ENCODE data around the gene GABBR2.
A peak's percentile ranks its signal among the peaks of the same experiment; 100 is the strongest.

Gene GABBR2

DNA sequence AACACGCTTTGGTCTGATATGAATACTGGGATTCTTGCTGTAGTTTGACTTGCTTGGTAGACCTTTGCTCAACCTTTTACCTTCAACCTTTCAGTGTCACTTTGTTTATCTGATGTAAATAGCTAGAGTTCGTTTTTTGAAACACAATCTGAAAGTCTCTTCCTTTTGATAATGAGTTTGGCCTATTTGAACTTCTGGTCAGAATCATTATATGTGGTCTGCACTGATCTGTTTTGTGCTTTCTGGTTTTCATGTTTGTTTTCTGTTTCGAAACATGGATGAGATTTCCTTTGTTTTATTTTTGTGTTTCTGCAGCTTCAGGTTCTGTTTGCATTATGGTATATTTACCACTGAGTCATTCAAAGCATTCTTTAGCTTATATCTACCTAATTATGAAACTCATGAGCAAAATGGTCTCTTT lies 217.5 kb downstream of the GABBR2 start:
- ChIA-PET POLR2A (ENCODE audit: low non-redundant PET) (no interaction called here), CTCF (interaction anchor here (0.5 kb wide), 1 partner anchor 75 kb away, joined by 3 read pairs; no protein-coding TSS in a partner anchor)
- TF ChIP-seq, protein P1, sequence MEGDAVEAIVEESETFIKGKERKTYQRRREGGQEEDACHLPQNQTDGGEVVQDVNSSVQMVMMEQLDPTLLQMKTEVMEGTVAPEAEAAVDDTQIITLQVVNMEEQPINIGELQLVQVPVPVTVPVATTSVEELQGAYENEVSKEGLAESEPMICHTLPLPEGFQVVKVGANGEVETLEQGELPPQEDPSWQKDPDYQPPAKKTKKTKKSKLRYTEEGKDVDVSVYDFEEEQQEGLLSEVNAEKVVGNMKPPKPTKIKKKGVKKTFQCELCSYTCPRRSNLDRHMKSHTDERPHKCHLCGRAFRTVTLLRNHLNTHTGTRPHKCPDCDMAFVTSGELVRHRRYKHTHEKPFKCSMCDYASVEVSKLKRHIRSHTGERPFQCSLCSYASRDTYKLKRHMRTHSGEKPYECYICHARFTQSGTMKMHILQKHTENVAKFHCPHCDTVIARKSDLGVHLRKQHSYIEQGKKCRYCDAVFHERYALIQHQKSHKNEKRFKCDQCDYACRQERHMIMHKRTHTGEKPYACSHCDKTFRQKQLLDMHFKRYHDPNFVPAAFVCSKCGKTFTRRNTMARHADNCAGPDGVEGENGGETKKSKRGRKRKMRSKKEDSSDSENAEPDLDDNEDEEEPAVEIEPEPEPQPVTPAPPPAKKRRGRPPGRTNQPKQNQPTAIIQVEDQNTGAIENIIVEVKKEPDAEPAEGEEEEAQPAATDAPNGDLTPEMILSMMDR (conservative IDR thresholded peaks at IDR 0.05; ENCODE audit: low read depth), result no peak
- no peak overlapping the region for H3K27ac ChIP-seq
- DNase-seq (ENCODE audit: low spot score), result no peak

DNA sequence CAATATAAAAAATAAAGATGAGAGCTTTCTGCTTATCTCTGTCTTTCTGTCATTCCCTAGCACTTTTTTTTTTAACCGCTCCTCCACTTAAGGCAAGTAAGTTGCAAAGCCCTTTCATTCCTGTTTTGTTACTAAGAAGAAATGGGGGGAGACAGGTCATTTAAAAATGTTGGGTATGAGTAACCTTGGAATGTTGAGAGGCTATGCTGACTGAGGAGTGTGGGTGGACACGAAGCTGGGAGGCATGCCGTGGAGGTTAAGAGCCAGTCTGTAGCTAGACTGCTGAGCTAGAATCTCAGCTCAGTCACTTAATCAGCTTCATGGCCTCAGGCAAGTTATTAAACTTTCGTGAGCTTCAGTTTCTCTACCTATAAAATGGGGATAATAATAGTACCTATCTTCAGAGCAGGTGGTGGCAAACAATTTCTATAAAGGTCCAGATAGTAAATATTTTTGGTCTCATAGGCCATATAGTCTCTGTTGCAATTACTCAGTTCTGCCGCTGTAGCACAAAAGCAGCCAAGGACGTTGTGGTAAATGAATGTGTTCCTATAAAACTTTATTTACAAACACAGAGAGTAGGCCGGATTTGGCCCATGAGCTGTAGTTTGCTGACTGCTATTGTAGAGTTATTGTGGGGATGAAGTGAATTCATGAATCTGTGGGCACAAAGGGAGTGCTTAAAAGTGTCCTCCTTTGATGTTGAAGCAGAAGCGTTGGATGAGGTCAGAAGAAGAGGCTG lies 220.0 kb downstream of the GABBR2 start:
- no peak overlapping the region for H3K27ac ChIP-seq
- CTCF ChIA-PET, result interaction anchor here (0.5 to 1.0 kb wide), 5 partner anchors 126 to 394 kb away, joined by 3 to 4 read pairs (median 3); no protein-coding TSS in a partner anchor
- POLR2A ChIA-PET (ENCODE audit: low non-redundant PET), result no interaction called here
- TF ChIP-seq, protein P1 (conservative IDR thresholded peaks at IDR 0.05; ENCODE audit: low read depth), result no peak
- peak; percentile 96 for DNase-seq (ENCODE audit: low spot score)

DNA sequence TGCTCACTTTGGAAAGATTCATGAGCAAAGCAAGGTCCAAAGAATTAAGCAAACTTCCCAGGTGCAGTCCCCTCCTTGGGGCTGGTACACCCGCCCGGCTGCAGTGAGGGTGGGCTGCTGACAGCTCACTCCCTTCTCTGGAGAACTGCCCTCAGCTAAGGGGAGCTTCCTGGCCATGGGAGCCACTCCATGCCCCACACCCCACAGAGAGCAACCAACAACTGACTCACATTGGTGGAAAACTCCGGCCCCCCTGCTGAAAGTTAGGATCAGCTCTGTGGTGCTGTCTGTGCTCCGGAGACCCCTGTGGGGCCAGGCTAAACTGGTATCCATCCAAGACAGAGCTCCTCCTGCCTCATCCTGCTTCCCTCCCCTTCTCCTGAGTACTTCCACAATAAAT lies 223.0 kb downstream of the GABBR2 start:
- ChIA-PET CTCF (interaction anchor here (0.6 kb wide), 2 partner anchors 56 to 135 kb away, joined by 3 to 4 read pairs; no protein-coding TSS in a partner anchor), POLR2A (ENCODE audit: low non-redundant PET) (no interaction called here)
- no peak for DNase-seq (ENCODE audit: low spot score)
- TF ChIP-seq, protein P1 (conservative IDR thresholded peaks at IDR 0.05; ENCODE audit: low read depth), result no peak
- H3K27ac ChIP-seq, result no peak overlapping the region

DNA sequence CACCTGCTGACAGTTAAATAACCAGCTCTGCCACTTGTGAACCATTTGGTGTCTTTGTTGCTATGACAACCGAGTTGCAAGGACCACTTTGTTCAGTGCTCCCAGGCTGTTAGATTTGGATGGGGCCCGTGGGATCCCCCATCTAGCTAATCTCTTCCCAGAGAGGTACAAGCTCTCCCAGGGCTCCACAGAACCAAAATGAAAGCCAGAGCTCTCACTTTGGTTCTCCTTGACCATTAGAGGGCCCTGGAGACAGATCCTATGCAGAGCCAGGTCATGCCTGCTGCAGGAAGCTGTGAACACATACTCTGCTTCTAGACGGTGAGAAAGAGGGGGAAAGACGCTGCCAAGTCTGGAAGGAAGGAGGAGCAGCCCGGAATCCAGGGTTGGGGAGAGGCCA lies 224.6 kb downstream of the GABBR2 start:
- no peak overlapping the region for H3K27ac ChIP-seq
- no peak for DNase-seq (ENCODE audit: low spot score)
- ChIA-PET POLR2A (ENCODE audit: low non-redundant PET) (interaction anchor here (0.6 kb wide), 1 partner anchor 16 kb away, joined by 3 read pairs; no protein-coding TSS in a partner anchor), CTCF (interaction anchor here (0.7 kb wide), 1 partner anchor 53 kb away, joined by 8 read pairs; no protein-coding TSS in a partner anchor)
- TF ChIP-seq, protein P1 (conservative IDR thresholded peaks at IDR 0.05; ENCODE audit: low read depth), result no peak

DNA sequence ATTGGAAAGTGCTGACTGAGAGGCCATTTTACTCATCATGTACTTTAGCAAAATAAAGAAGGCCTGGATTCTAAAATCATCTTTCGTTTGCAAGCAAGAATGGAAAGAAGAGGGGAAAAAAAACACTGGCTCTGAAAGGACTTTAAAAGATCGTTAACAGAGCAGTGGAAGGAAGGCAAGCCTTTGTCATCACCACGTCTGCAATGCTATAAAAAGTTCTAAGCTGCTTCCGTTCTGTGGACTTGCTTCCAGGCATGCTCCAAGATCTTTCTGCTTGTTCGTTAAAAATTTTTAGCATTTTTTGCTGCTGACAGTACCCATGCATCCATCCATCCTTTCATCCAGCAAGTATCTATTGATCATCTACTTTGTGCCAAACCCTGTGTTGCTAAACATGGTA lies 226.5 kb downstream of the GABBR2 start:
- TF ChIP-seq, protein P1 (conservative IDR thresholded peaks at IDR 0.05; ENCODE audit: low read depth), result no peak
- POLR2A ChIA-PET (ENCODE audit: low non-redundant PET), result no interaction called here
- no peak for DNase-seq (ENCODE audit: low spot score)
- CTCF ChIA-PET, result interaction anchor here (0.6 kb wide), 1 partner anchor 11 kb away, joined by 3 read pairs; no protein-coding TSS in a partner anchor
- H3K27ac ChIP-seq, result no peak overlapping the region

DNA sequence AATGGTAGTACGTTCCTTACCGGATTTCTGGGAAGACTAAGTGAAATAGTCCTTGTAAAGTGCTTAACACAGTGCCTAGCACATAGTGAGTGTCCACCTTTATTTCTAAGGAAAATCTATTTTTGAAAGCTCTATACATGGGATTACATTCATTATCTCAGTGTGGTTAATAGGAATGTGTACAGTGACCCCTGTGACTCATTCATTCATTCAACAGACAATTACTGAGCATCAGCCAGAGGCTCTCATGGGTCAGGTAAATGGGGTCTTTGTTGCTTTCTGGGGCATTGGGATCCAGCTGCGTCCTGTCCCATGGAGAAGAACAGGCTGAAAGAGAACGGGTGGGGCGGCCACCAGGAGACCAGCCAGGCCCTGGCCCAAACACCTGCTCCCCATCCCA lies 227.1 kb downstream of the GABBR2 start:
- H3K27ac ChIP-seq, result no peak overlapping the region
- CTCF ChIA-PET, result interaction anchor here (0.6 kb wide), 1 partner anchor 442 kb away, joined by 3 read pairs; no protein-coding TSS in a partner anchor
- TF ChIP-seq, protein P1 (conservative IDR thresholded peaks at IDR 0.05; ENCODE audit: low read depth), result no peak
- DNase-seq (ENCODE audit: low spot score), result peak; percentile 50
- POLR2A ChIA-PET (ENCODE audit: low non-redundant PET), result no interaction called here

All from RWPE1 (cell line).